H1 (cell line): Measurements from ENCODE around the gene SNED1. TPM values are rescaled to one million over a fixed set of nuclear protein-coding genes. Genes with fewer than 3 reads are reported as not detected.
A peak's percentile ranks its signal among the peaks of the same experiment; 100 is the strongest.

Experiments
- CTCF ChIA-PET: fragments of 300-600 bp; sonication (Branson Sonifier 250); formaldehyde crosslinking; loops from one replicate; lab custom pipeline; 2021; ENCODE audit not compliant: partially characterized antibody; lab: Charles Lee
- POLR2A ChIA-PET: fragments of 300-600 bp; sonication (Branson Sonifier 250); formaldehyde crosslinking; loops from one replicate; lab custom pipeline; 2021; ENCODE audit warnings: inconsistent platforms; ENCODE audit not compliant: partially characterized antibody; lab: Charles Lee
- DNase-seq, 2 experiments: peaks; one replicate each; pipeline versions ENCODE4 v3.0.0 to v3.0.0-alpha.2; 2010 to 2022; ENCODE audit warnings: low spot score in 2 of 2, low read depth in 1 of 2, mixed read lengths in 1 of 2
- FAIRE-seq: peaks from 2 replicates; lab custom pipeline; 2011; peaks lifted over from hg19 to GRCh38; lab: Jason Lieb, UNC
- H2AFZ ChIP-seq: 2 replicates; pipeline ENCODE4 v1.8.1; 2012; ENCODE audit warnings: low read length, inconsistent platforms
- H2AK5ac ChIP-seq: 2 replicates; pipeline ENCODE4 v1.6.1; 2013; ENCODE audit warnings: low read depth, low read length
- H2BK120ac ChIP-seq: replicated peaks from 2 replicates; pipeline ENCODE3; 2013; ENCODE audit warnings: low read depth, low read length, inconsistent platforms
- H2BK12ac ChIP-seq: 2 replicates; pipeline ENCODE4 v1.6.1; 2013; ENCODE audit warnings: low read depth, low read length
- H2BK15ac ChIP-seq: 2 replicates; pipeline ENCODE4 v1.6.1; 2013; ENCODE audit warnings: low read length
- H2BK20ac ChIP-seq: 2 replicates; pipeline ENCODE4 v1.6.1; 2013; ENCODE audit warnings: low read length
- H2BK5ac ChIP-seq: 2 replicates; pipeline ENCODE4 v1.6.1; 2013; ENCODE audit warnings: low read depth, low read length
- H3K14ac ChIP-seq: 2 replicates; pipeline ENCODE4 v1.6.1; 2013; ENCODE audit warnings: inconsistent platforms; ENCODE audit not compliant: insufficient read length
- H3K18ac ChIP-seq: 2 replicates; pipeline ENCODE4 v1.6.1; 2013; ENCODE audit warnings: low read length; ENCODE audit errors: extremely low read depth
- H3K23ac ChIP-seq: 2 replicates; pipeline ENCODE4 v1.6.1; 2013; ENCODE audit warnings: inconsistent platforms; ENCODE audit not compliant: insufficient read length
- H3K23me2 ChIP-seq: 2 replicates; pipeline ENCODE4 v1.6.1; 2013; ENCODE audit warnings: low read depth, low read length
- H3K27ac ChIP-seq: 2 replicates; pipeline ENCODE4 v1.6.1; 2011; ENCODE audit warnings: low read depth, low read length, inconsistent platforms
- H3K27me3 ChIP-seq, 4 experiments: replicated peaks in 1 of 4; 1 replicate in 1 of 4; 2 replicates in 3 of 4; pipeline versions ENCODE4 v1.6.1 to v1.8.1; 2011 to 2013; ENCODE audit warnings: low read length in 3 of 4, mild to moderate bottlenecking in 3 of 4, inconsistent platforms in 2 of 4, mixed read lengths in 2 of 4, moderate library complexity in 1 of 4; ENCODE audit not compliant: control insufficient read depth in 3 of 4, insufficient read depth in 3 of 4; ENCODE audit errors: extremely low read depth in 1 of 4
- H3K36me3 ChIP-seq, 4 experiments: 2 replicates each; pipeline versions ENCODE4 v1.6.1 to v1.8.1; 2011 to 2013; ENCODE audit warnings: mild to moderate bottlenecking in 4 of 4, low read length in 3 of 4, moderate library complexity in 2 of 4, control low read depth in 1 of 4, inconsistent platforms in 1 of 4; ENCODE audit not compliant: insufficient read depth in 4 of 4, control insufficient read depth in 2 of 4
- H3K4ac ChIP-seq: replicated peaks from 2 replicates; pipeline ENCODE3; 2013; ENCODE audit warnings: low read length, low read depth, mixed read lengths, inconsistent platforms; ENCODE audit not compliant: insufficient read length
- H3K4me1 ChIP-seq, 4 experiments: replicated peaks in 1 of 4; 1 replicate in 1 of 4; 2 replicates in 3 of 4; pipeline versions ENCODE4 v1.6.1 to v1.8.1; 2011 to 2013; ENCODE audit warnings: low read length in 3 of 4, inconsistent platforms in 2 of 4, mixed read lengths in 1 of 4; ENCODE audit not compliant: insufficient read depth in 4 of 4, control insufficient read depth in 3 of 4
- H3K4me2 ChIP-seq, 2 experiments: 2 replicates each; pipeline versions ENCODE4 v1.6.1 to v1.8.1; 2011 to 2013; ENCODE audit warnings: low read depth in 2 of 2, low read length in 2 of 2, control low read depth in 1 of 2, inconsistent platforms in 1 of 2, mild to moderate bottlenecking in 1 of 2; ENCODE audit not compliant: insufficient read depth in 1 of 2
- H3K4me3 ChIP-seq, 4 experiments: fragments of 200-600, 300-600 bp in 1 of 4; sonication (generic), shearing (Covaris generic), sonication (Bioruptor Twin) in 1 of 4; 2 replicates each; pipeline versions ENCODE4 v1.5.1 to v1.8.1; 2011 to 2016; ENCODE audit warnings: low read length in 4 of 4, low read depth in 3 of 4, control low read depth in 2 of 4, inconsistent platforms in 2 of 4, mild to moderate bottlenecking in 2 of 4, mixed read lengths in 1 of 4, moderate library complexity in 1 of 4; ENCODE audit not compliant: insufficient read depth in 2 of 4; ENCODE audit errors: extremely low read depth in 1 of 4
- H3K56ac ChIP-seq: replicated peaks from 2 replicates; pipeline ENCODE3; 2013; ENCODE audit warnings: low read depth, mild to moderate bottlenecking, mixed read lengths, low read length, inconsistent platforms; ENCODE audit not compliant: insufficient read length
- H3K79me1 ChIP-seq: 2 replicates; pipeline ENCODE4 v1.6.1; 2013; ENCODE audit warnings: low read depth, low read length, control low read depth
- H3K79me2 ChIP-seq, 2 experiments: 2 replicates each; pipeline versions ENCODE4 v1.6.1 to v1.8.1; 2012 to 2013; ENCODE audit warnings: low read length in 2 of 2, mild to moderate bottlenecking in 2 of 2, inconsistent platforms in 1 of 2; ENCODE audit not compliant: insufficient read depth in 2 of 2, control insufficient read depth in 1 of 2
- H3K9ac ChIP-seq, 4 experiments: replicated peaks in 1 of 4; 1 replicate in 1 of 4; 2 replicates in 3 of 4; pipeline versions ENCODE4 v1.6.1 to v1.8.1; 2011 to 2013; ENCODE audit warnings: low read depth in 3 of 4, low read length in 3 of 4, control low read depth in 2 of 4, mild to moderate bottlenecking in 2 of 4, moderate library complexity in 2 of 4, inconsistent platforms in 1 of 4; ENCODE audit errors: extremely low read depth in 1 of 4
- H3K9me3 ChIP-seq, 2 experiments: 2 replicates each; pipeline versions ENCODE4 v1.6.1 to v1.8.1; 2012 to 2013; ENCODE audit warnings: mild to moderate bottlenecking in 2 of 2, moderate library complexity in 2 of 2, control low read depth in 1 of 2, inconsistent platforms in 1 of 2, low read depth in 1 of 2, low read length in 1 of 2, mixed read lengths in 1 of 2; ENCODE audit not compliant: insufficient read depth in 2 of 2
- H4K20me1 ChIP-seq, 2 experiments: replicated peaks in 1 of 2; 2 replicates each; pipeline versions ENCODE3 to v1.8.1; 2011 to 2013; ENCODE audit warnings: inconsistent platforms in 2 of 2, low read length in 2 of 2, mild to moderate bottlenecking in 1 of 2; ENCODE audit not compliant: insufficient read depth in 2 of 2, control insufficient read depth in 1 of 2
- H4K5ac ChIP-seq: 2 replicates; pipeline ENCODE4 v1.6.1; 2013; ENCODE audit warnings: low read length, low read depth, mixed read lengths, inconsistent platforms; ENCODE audit not compliant: insufficient read length
- H4K8ac ChIP-seq: 2 replicates; pipeline ENCODE4 v1.8.0; 2013; ENCODE audit warnings: mild to moderate bottlenecking, moderate library complexity, low read length, inconsistent platforms; ENCODE audit not compliant: insufficient read depth; ENCODE audit errors: extremely low read depth
- H4K91ac ChIP-seq: replicated peaks from 2 replicates; pipeline ENCODE3; 2013; ENCODE audit warnings: low read length, mixed read lengths, inconsistent platforms; ENCODE audit not compliant: insufficient read length
- CHD1 ChIP-seq: IDR thresholded peaks from 2 replicates; pipeline ENCODE4 v1.6.1; 2012; ENCODE audit warnings: low read depth, low read length, improper control_type of control experiment
- WGBS, 2 experiments: shearing (Covaris generic) in 1 of 2; methylation state at CpG; one replicate each; pipeline versions ENCODE4 v1.1.6 to v1.1.7; 2013 to 2015; ENCODE audit warnings: low lambda C conversion rate in 2 of 2, mixed read lengths in 2 of 2, inconsistent platforms in 1 of 2, low coverage in 1 of 2, missing lambda C conversion rate in 1 of 2; ENCODE audit not compliant: insufficient replicate concordance in 2 of 2, insufficient coverage in 1 of 2, insufficient read length in 1 of 2; ENCODE audit errors: extremely low coverage in 1 of 2, missing lambda C conversion rate in 1 of 2; 5-methylcytosine and 5-hydroxymethylcytosine counted together
- polyA plus RNA-seq, 7 experiments: library from polyadenylated mRNA; depleted of rRNA in 3 of 7; stranded (reverse) in 5 of 7; unstranded in 2 of 7; fragments of >200 nt in 5 of 7; fragments of 200-250 nt in 2 of 7; gene quantifications; 1 replicate in 5 of 7; 2 replicates in 1 of 7; 4 replicates in 1 of 7; pipeline versions ENCODE4 v1.2.1 to v1.2.3, GENCODE V29; 2011 to 2013; ENCODE audit warnings: missing spikeins in 2 of 7, mixed read lengths in 2 of 7
- total RNA-seq: library from RNA; stranded (reverse); fragmentation: NEBNext Ultra II Directional; extraction: Animal tissue kit (Norgen Biotek cat#: 25700); gene quantifications from 2 replicates; pipeline ENCODE4 v1.2.1, GENCODE V29; 2021
- TF ChIP-seq, protein P1 (sequence below), 3 experiments: IDR thresholded peaks; 1 replicate in 2 of 3; 2 replicates in 1 of 3; pipeline versions ENCODE4 v1.5.1 to v1.6.1; 2011; ENCODE audit warnings: low read length in 3 of 3, mild to moderate bottlenecking in 3 of 3, inconsistent platforms in 2 of 3, low read depth in 1 of 3, moderate library complexity in 1 of 3; ENCODE audit not compliant: insufficient read depth in 1 of 3; ENCODE audit errors: control extremely low read depth in 1 of 3

Gene SNED1
- total and polyA plus RNA-seq, 2 of the 8 experiments (the other 6 are each of a cell fraction or from before 2014, with no cell fraction given) = 1.9 TPM

DNA sequence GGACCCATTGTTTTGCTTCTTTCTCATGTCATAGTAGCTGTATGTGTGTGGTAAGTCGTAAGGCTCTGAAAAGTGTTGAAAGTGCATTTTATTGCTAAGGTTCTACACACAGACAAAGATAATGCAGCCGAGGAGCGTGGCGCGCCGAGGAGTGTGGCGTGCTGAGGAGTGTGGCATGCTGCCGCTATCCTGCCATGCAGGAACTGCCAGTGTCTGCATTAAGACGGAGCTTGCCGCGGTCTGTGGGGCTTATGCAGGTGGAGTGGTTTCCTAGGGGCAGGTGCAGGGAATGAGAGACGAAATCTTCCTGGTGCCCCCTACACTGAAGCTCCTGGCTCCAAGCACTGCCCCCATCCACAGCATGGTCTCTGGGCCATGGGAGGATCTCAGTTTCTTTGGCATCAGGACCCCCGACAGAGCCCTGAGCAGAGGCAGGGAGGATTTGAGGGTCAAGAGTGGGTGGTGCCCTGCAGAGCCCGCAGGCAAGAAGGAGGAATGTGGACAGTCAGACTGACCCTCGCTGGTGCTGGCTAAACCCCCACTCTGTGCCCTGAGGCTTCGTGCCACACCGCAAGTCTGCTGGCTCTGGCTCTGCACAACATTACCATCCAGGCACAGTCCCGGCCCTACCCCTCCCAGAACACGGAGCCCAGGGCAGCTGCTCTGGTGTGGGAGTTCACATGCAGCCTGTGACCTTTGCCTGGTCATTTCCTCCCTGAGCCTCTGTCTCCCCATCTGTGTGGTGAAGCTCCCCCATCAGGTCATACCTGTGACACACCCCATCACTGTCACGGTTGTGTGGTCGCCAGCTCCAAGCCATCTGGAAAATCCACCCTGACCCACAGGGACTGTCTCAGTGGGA, 3.2 kb downstream of the SNED1 start:
- Histone ChIP-seq H2BK12ac (no peak overlapping the region), H2BK20ac (no peak overlapping the region), H3K4me1 (peaks cover 0 to 6% (median 2%) of the 10 kb centered on the region in 4 experiments; a peak in 3 of 7 replicates), H3K4ac (no peak overlapping the region), H2AFZ (no peak overlapping the region), H3K9ac (no peak overlapping the region), H4K8ac (peak overlapping the region; percentile 14; the same call in 1 of the 2 replicates), H2BK5ac (no peak overlapping the region; the same call in 1 of the 2 replicates), H3K79me1 (no peaks in the 10 kb centered on the region), H3K36me3 (no peaks in the 10 kb centered on the region), H4K20me1 (peaks cover 0 to 7% of the 10 kb centered on the region in 2 experiments), H2AK5ac (no peak overlapping the region), H3K23ac (no peak overlapping the region), H3K18ac (no peak overlapping the region)
- CTCF ChIA-PET = interaction anchor here (0.5 to 3.1 kb wide), 5 partner anchors 12 to 136 kb away, joined by 4 to 16 read pairs (median 5); no protein-coding TSS in a partner anchor
- FAIRE-seq = no peak
- 92% methylated on average over 19 of the region's 21 CpGs; no CpG with 5 or more reads in 1 of the 2 experiments for WGBS, 2 experiments
- TF ChIP-seq, protein P1, sequence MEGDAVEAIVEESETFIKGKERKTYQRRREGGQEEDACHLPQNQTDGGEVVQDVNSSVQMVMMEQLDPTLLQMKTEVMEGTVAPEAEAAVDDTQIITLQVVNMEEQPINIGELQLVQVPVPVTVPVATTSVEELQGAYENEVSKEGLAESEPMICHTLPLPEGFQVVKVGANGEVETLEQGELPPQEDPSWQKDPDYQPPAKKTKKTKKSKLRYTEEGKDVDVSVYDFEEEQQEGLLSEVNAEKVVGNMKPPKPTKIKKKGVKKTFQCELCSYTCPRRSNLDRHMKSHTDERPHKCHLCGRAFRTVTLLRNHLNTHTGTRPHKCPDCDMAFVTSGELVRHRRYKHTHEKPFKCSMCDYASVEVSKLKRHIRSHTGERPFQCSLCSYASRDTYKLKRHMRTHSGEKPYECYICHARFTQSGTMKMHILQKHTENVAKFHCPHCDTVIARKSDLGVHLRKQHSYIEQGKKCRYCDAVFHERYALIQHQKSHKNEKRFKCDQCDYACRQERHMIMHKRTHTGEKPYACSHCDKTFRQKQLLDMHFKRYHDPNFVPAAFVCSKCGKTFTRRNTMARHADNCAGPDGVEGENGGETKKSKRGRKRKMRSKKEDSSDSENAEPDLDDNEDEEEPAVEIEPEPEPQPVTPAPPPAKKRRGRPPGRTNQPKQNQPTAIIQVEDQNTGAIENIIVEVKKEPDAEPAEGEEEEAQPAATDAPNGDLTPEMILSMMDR (IDR thresholded peaks at IDR 0.05; ENCODE audit: control extremely low read depth in 1 of 3, insufficient read depth in 1 of 3, low read depth in 1 of 3, low read length in 3 of 3) = peak in 1 of 3 experiments; percentile 8; a peak in 1 of 4 replicates
- no peak for TF ChIP-seq CHD1
- TF ChIP-seq, all 59 proteins: peak for 1
- no peak overlapping the region for H3K4me2 ChIP-seq
- H3K4me3 ChIP-seq = no peak overlapping the region
- no peak overlapping the region for H3K56ac ChIP-seq
- H3K27ac ChIP-seq = no peak overlapping the region
- peaks cover 5 to 27% (median 15%) of the 10 kb centered on the region in 4 experiments for H3K27me3 ChIP-seq
- no peak overlapping the region for H2BK15ac ChIP-seq
- H3K79me2 ChIP-seq = no peaks in the 10 kb centered on the region
- no peak overlapping the region for H2BK120ac ChIP-seq
- H3K9me3 ChIP-seq = peaks cover 11 to 13% of the 10 kb centered on the region in 2 experiments
- peaks cover 4% of the 10 kb centered on the region; the same call in 1 of the 2 replicates for H3K23me2 ChIP-seq
- no peak overlapping the region for H4K5ac ChIP-seq
- H4K91ac ChIP-seq = no peak overlapping the region
- H3K14ac ChIP-seq = no peak overlapping the region
- DNase-seq = no peak
- POLR2A ChIA-PET = interaction anchor here (2.5 kb wide), 1 partner anchor 8 kb away, joined by 7 read pairs; no protein-coding TSS in a partner anchor
